AG10803 (cell line): Measurements from ENCODE around the gene LRCOL1.

Experiments used
- DNase-seq: peaks from one replicate; pipeline ENCODE4 v3.0.0; 2010; ENCODE audit warnings: low read depth
- H3K4me3 ChIP-seq: 2 replicates; pipeline ENCODE4 v1.5.1; 2011; ENCODE audit warnings: mild to moderate bottlenecking, low read length, control low read depth
- CTCF ChIP-seq: conservative IDR thresholded peaks from 2 replicates; pipeline ENCODE4 v1.5.1; 2011; ENCODE audit warnings: mild to moderate bottlenecking, low read length, control low read depth, inconsistent platforms

The LRCOL1 gene

GRCh38 chr12:132585177-132585576 lies 25.2 kb downstream of the LRCOL1 start:
- no peak for TF ChIP-seq CTCF
- DNase-seq = no peak
- H3K4me3 ChIP-seq = no peak overlapping the region

GRCh38 chr12:132584429-132584828 lies 26.0 kb downstream of the LRCOL1 start:
- no peak overlapping the region for H3K4me3 ChIP-seq
- DNase-seq = no peak
- TF ChIP-seq CTCF = no peak

- TF ChIP-seq CTCF = no peak
- no peak overlapping the region for H3K4me3 ChIP-seq
- no peak for DNase-seq
These were observed 26.6 kb downstream of the LRCOL1 start for GRCh38 chr12:132583736-132584135.

- no peak overlapping the region for H3K4me3 ChIP-seq
- no peak for DNase-seq
- TF ChIP-seq CTCF = no peak
These were observed 27.0 kb downstream of the LRCOL1 start for GRCh38 chr12:132583411-132583710.

GRCh38 chr12:132582582-132583410 lies 27.6 kb downstream of the LRCOL1 start:
- DNase-seq = no peak
- TF ChIP-seq CTCF = no peak
- no peak overlapping the region for H3K4me3 ChIP-seq

- no peak overlapping the region for H3K4me3 ChIP-seq
- no peak for DNase-seq
These were observed 28.3 kb downstream of the LRCOL1 start for GRCh38 chr12:132582058-132582420.

More at GRCh38 chr12:132582058-132582420, 28.3 kb downstream of the LRCOL1 start:
- TF ChIP-seq CTCF = no peak
